ENCODE results near the gene APOBEC3C.

The APOBEC3C gene

DNA sequence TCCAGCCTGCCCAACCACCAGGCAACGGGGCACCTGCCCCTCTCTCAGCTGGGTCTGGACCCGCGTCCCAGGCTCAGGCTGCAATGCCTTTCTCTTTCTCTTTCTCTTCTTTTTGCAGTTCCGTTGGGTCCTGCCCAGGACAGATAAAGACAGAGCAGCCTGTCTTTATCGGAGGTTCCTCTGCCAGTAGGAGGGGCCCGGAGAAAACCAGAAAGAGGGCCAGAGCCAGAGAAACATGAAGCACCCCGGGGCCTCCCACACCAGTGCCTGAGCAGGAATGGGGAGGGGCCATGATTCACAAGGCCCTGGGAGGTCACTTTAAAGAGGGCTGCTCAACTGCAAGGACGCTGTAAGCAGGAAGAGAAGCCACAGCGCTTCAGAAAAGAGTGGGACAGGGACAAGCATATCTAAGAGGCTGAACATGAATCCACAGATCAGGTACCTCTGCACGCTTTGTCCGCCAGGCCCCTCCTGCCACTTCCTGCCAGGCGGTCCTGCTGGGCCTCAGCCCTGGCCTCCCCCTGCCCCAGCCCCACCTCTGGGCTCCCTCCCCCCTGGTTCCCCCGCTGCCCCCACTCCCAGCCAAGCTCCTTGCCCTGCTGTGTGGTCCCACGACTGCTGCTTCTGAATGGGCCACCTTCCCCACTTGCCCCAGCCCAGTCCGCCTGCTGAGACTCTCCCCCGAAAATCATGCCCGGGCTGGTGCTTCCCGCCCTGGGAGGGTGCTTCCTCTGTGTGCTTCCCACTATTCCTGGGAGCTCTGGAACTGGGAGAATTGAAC lies at the start of gene APOBEC3C:
Gene APOBEC3C, plus strand, starts transcription at position 316 of the 781 bp plus-strand sequence. Its CDS starts 106 bp downstream, at position 422.
- TF ChIP-seq EZH2phosphoT487 (conservative IDR thresholded peaks at IDR 0.05; ENCODE audit: low read length) (no peak), CTCF (IDR thresholded peaks at IDR 0.05; ENCODE audit: insufficient read depth, low read length, poor library complexity, severe bottlenecking) (peak; percentile 15)
- no peaks in the 10 kb centered on the region for H4K20me1 ChIP-seq (ENCODE audit: low read depth, low read length)
- no peaks in the 10 kb centered on the region for H3K9me2 ChIP-seq (replicated peaks; ENCODE audit: insufficient read depth, low read length)
- peak within 1 kb of the TSS; percentile 23 for H2AFZ ChIP-seq (ENCODE audit: low read depth, low read length, severe bottlenecking)
- no peaks in the 10 kb centered on the region for H3K36me3 ChIP-seq (ENCODE audit: low read length)
- no peaks in the 10 kb centered on the region for H3K27me3 ChIP-seq (ENCODE audit: low read length)
- peaks cover 4% of the 10 kb centered on the region for H3F3A ChIP-seq (ENCODE audit: insufficient read depth)
- peak within 1 kb of the TSS; percentile 62 for H3K27ac ChIP-seq (ENCODE audit: low read depth, low read length)
- H3K9me3 ChIP-seq (ENCODE audit: insufficient read depth, low read length) = no peaks in the 10 kb centered on the region
- H3K4me3 ChIP-seq (ENCODE audit: insufficient read depth, low read length, poor library complexity, severe bottlenecking) = peak within 1 kb of the TSS; percentile 77
- peak within 1 kb of the TSS; percentile 84 for H3K9ac ChIP-seq (ENCODE audit: low read length)
- peak within 1 kb of the TSS; percentile 80 for H3K4me2 ChIP-seq (ENCODE audit: low read depth, low read length, poor library complexity, severe bottlenecking)
- H3K79me2 ChIP-seq (ENCODE audit: insufficient read depth, low read length) = peaks cover 14% of the 10 kb centered on the region

DNA sequence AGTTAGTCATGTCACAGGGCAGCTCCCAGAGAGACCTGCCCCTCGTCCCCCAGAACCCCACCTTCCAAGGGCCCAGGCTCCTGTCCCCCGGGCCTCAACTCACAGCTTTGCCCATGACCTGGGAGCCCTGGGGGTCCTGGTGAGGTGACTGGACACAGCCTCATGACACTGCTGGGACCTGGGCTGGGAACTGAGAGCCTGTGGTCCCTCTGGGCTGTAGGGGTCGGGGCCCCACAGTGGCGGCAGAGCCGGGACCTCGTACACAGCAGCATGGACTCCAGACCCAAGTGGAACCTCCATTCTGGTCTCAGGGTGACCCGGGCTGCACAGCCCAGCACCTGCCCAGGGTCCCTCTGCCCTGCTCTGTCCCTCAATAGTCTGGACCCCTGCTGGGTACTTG lies 49.8 kb upstream of the APOBEC3C start:
- no peak overlapping the region for H2AFZ ChIP-seq (ENCODE audit: low read depth, low read length, severe bottlenecking)
- no peaks in the 10 kb centered on the region for H3K79me2 ChIP-seq (ENCODE audit: insufficient read depth, low read length)
- no peaks in the 10 kb centered on the region for H4K20me1 ChIP-seq (ENCODE audit: low read depth, low read length)
- H3K9me2 ChIP-seq (replicated peaks; ENCODE audit: insufficient read depth, low read length) = no peaks in the 10 kb centered on the region
- TF ChIP-seq CTCF (IDR thresholded peaks at IDR 0.05; ENCODE audit: insufficient read depth, low read length, poor library complexity, severe bottlenecking) = no peak
- no peak for TF ChIP-seq EZH2phosphoT487 (conservative IDR thresholded peaks at IDR 0.05; ENCODE audit: low read length)
- H3K9ac ChIP-seq (ENCODE audit: low read length) = no peak overlapping the region
- no peak overlapping the region for H3K4me3 ChIP-seq (ENCODE audit: insufficient read depth, low read length, poor library complexity, severe bottlenecking)
- H3K27me3 ChIP-seq (ENCODE audit: low read length) = no peaks in the 10 kb centered on the region
- no peaks in the 10 kb centered on the region for H3F3A ChIP-seq (ENCODE audit: insufficient read depth)
- no peaks in the 10 kb centered on the region for H3K36me3 ChIP-seq (ENCODE audit: low read length)
- H3K27ac ChIP-seq (ENCODE audit: low read depth, low read length) = no peak overlapping the region
- H3K4me2 ChIP-seq (ENCODE audit: low read depth, low read length, poor library complexity, severe bottlenecking) = no peak overlapping the region
- no peaks in the 10 kb centered on the region for H3K9me3 ChIP-seq (ENCODE audit: insufficient read depth, low read length)

DNA sequence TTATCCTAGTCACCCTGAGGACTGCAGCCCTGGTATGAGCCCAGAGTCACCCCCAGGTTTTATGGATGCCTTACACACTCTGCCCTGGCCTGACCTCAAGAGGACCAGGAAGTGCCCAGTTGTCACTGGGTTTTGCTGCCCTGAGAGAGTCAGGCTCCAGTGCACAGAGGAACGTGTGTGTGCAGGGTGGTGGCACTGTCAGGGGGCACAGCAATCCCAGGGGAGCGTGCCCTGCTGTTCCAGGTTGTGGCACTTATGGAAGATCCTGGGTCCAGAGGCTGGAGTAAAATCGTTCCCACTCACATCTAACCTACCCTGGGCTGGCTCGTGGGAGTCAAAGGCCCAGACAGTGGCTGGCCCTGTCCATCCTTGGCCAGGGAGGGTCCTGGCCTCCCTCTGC lies 49.1 kb upstream of the APOBEC3C start:
- Histone ChIP-seq H3K9me3 (ENCODE audit: insufficient read depth, low read length) (no peaks in the 10 kb centered on the region), H4K20me1 (ENCODE audit: low read depth, low read length) (no peaks in the 10 kb centered on the region), H3K36me3 (ENCODE audit: low read length) (no peaks in the 10 kb centered on the region), H3F3A (ENCODE audit: insufficient read depth) (no peaks in the 10 kb centered on the region), H3K9ac (ENCODE audit: low read length) (no peak overlapping the region), H2AFZ (ENCODE audit: low read depth, low read length, severe bottlenecking) (no peak overlapping the region), H3K9me2 (replicated peaks; ENCODE audit: insufficient read depth, low read length) (no peaks in the 10 kb centered on the region), H3K27ac (ENCODE audit: low read depth, low read length) (no peak overlapping the region), H3K79me2 (ENCODE audit: insufficient read depth, low read length) (no peaks in the 10 kb centered on the region), H3K4me3 (ENCODE audit: insufficient read depth, low read length, poor library complexity, severe bottlenecking) (no peak overlapping the region), H3K27me3 (ENCODE audit: low read length) (no peaks in the 10 kb centered on the region), H3K4me2 (ENCODE audit: low read depth, low read length, poor library complexity, severe bottlenecking) (no peak overlapping the region)
- TF ChIP-seq EZH2phosphoT487 (conservative IDR thresholded peaks at IDR 0.05; ENCODE audit: low read length) (no peak), CTCF (IDR thresholded peaks at IDR 0.05; ENCODE audit: insufficient read depth, low read length, poor library complexity, severe bottlenecking) (no peak)
